Measurements from ENCODE around the gene LRP8.

DNA sequence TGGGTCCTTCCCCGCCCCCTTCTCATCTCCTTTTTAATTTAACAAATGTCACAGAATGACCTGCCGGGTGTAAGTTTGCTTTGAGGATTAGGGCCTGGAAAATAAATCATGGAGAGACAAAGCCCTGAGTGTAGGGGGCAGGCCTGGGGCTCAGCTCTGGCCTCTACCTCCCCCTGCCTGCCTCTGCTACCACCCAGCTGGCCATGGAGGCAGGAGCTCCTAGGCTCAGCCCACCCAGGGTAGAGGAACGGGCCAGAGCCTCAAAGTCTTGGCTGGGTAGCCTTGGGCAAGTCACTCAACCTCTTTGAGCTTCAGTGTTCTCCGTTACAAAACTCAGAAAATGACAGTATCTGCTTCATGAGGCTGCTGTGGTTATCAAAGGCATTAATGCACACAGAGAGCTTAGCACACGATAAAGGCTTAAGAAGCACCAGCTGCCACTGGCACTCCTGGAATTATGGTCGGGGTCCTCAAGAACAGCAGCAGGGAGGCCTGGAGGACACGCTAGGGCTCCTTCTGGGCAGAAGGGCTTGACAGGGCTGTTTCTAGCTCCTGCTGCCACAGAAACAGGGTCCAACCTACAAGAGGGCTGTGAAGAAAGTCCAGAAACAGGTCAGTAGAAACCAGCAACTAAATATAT is 39.0 kb downstream of the LRP8 start:
- TF ChIP-seq, protein P1, sequence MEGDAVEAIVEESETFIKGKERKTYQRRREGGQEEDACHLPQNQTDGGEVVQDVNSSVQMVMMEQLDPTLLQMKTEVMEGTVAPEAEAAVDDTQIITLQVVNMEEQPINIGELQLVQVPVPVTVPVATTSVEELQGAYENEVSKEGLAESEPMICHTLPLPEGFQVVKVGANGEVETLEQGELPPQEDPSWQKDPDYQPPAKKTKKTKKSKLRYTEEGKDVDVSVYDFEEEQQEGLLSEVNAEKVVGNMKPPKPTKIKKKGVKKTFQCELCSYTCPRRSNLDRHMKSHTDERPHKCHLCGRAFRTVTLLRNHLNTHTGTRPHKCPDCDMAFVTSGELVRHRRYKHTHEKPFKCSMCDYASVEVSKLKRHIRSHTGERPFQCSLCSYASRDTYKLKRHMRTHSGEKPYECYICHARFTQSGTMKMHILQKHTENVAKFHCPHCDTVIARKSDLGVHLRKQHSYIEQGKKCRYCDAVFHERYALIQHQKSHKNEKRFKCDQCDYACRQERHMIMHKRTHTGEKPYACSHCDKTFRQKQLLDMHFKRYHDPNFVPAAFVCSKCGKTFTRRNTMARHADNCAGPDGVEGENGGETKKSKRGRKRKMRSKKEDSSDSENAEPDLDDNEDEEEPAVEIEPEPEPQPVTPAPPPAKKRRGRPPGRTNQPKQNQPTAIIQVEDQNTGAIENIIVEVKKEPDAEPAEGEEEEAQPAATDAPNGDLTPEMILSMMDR (IDR thresholded peaks at IDR 0.05): no peak
- no peak for TF ChIP-seq EZH2phosphoT487 (IDR thresholded peaks at IDR 0.05)
